D721Med (cell line): ENCODE measurements around the gene FRMD7.
"Not testable (repeated sequence)": the region's sequence is repeated elsewhere in the genome, so short reads cannot be mapped to it uniquely, and the experiment has no call there.

Source experiments
- DNase-seq: peaks from one replicate; pipeline ENCODE4 v3.0.0; 2011; ENCODE audit warnings: low spot score; ENCODE audit not compliant: insufficient read length
- FAIRE-seq: peaks from 2 replicates; lab custom pipeline; 2011; peaks lifted over from hg19 to GRCh38; lab: Jason Lieb, UNC
- CTCF ChIP-seq: IDR thresholded peaks from 2 replicates; pipeline ENCODE4 v1.5.1; 2012; ENCODE audit warnings: mild to moderate bottlenecking, control low read depth; ENCODE audit not compliant: insufficient read depth; ENCODE audit errors: missing control alignments

Gene FRMD7

GRCh38 chrX:132063334-132063733, 64.5 kb downstream of the FRMD7 start:
- DNase-seq (no peak), FAIRE-seq (no peak)
- TF ChIP-seq CTCF: no peak

GRCh38 chrX:132059973-132060540, 67.8 kb downstream of the FRMD7 start:
- DNase-seq (no peak), FAIRE-seq (no peak)
- TF ChIP-seq CTCF: no peak

GRCh38 chrX:132058975-132059374, 68.8 kb downstream of the FRMD7 start:
- DNase-seq (no peak), FAIRE-seq (no peak)
- no peak for TF ChIP-seq CTCF

GRCh38 chrX:132058050-132058449, 69.8 kb downstream of the FRMD7 start:
- no peak for DNase-seq
- TF ChIP-seq CTCF: no peak
- FAIRE-seq: no peak

- not testable (repeated sequence) for DNase-seq, FAIRE-seq
Observed at GRCh38 chrX:132051778-132052177, 76.0 kb downstream of the FRMD7 start.

GRCh38 chrX:132046533-132046932, 81.3 kb downstream of the FRMD7 start:
- DNase-seq (no peak), FAIRE-seq (no peak)
- TF ChIP-seq CTCF: no peak

GRCh38 chrX:132045456-132045855, 82.4 kb downstream of the FRMD7 start:
- FAIRE-seq: no peak
- DNase-seq: no peak

More at GRCh38 chrX:132045456-132045855, 82.4 kb downstream of the FRMD7 start:
- TF ChIP-seq CTCF: no peak
